DND-41 (cell line): ENCODE measurements around the gene PKHD1.

Source experiments
- ATAC-seq: fragments of 200-7000 bp; cut with Tn5 transposase; 3 replicates; pipeline ENCODE4 v1.9.1; 2021; ENCODE audit warnings: low read depth; ENCODE audit not compliant: insufficient read depth
- DNase-seq: peaks from one replicate; pipeline ENCODE4 v3.0.0-alpha.2; 2020
- H2AFZ ChIP-seq: 2 replicates; pipeline ENCODE4 v1.6.0; 2012; ENCODE audit warnings: low read depth, low read length
- H3K27ac ChIP-seq: 2 replicates; pipeline ENCODE4 v1.5.1; 2012; ENCODE audit warnings: low read length, inconsistent platforms
- H3K27me3 ChIP-seq: fragments of 200-600 bp; sonication (generic); 2 replicates; pipeline ENCODE4 v1.6.0; 2012; ENCODE audit warnings: low read length, mild to moderate bottlenecking, inconsistent platforms; ENCODE audit not compliant: insufficient read depth, poor library complexity
- H3K36me3 ChIP-seq: 2 replicates; pipeline ENCODE4 v1.5.1; 2012; ENCODE audit warnings: low read length, inconsistent platforms; ENCODE audit not compliant: insufficient read depth
- H3K4me1 ChIP-seq: 2 replicates; pipeline ENCODE4 v1.5.1; 2012; ENCODE audit warnings: mild to moderate bottlenecking, low read length; ENCODE audit not compliant: insufficient read depth
- H3K4me2 ChIP-seq: 2 replicates; pipeline ENCODE4 v1.6.0; 2012; ENCODE audit warnings: mild to moderate bottlenecking, moderate library complexity, low read length, inconsistent platforms; ENCODE audit not compliant: insufficient read depth
- H3K4me3 ChIP-seq, 2 experiments: fragments of 200-600 bp in 1 of 2; shearing (Covaris generic) in 1 of 2; 2 replicates each; pipeline ENCODE4 v1.5.1; 2012 to 2016; ENCODE audit warnings: inconsistent platforms in 2 of 2, low read length in 2 of 2, mild to moderate bottlenecking in 2 of 2, low read depth in 1 of 2, moderate library complexity in 1 of 2
- H3K79me2 ChIP-seq: 2 replicates; pipeline ENCODE4 v1.6.0; 2012; ENCODE audit warnings: low read length, inconsistent platforms; ENCODE audit not compliant: insufficient read depth
- H3K9ac ChIP-seq: 2 replicates; pipeline ENCODE4 v1.6.0; 2012; ENCODE audit warnings: low read depth, mild to moderate bottlenecking, inconsistent platforms, low read length, moderate library complexity
- H3K9me3 ChIP-seq: 2 replicates; pipeline ENCODE4 v1.5.1; 2012; ENCODE audit warnings: low read length, moderate library complexity, mild to moderate bottlenecking, inconsistent platforms; ENCODE audit not compliant: insufficient read depth, severe bottlenecking
- H4K20me1 ChIP-seq: 2 replicates; pipeline ENCODE4 v1.6.0; 2012; ENCODE audit warnings: low read length; ENCODE audit not compliant: insufficient read depth
- EZH2 ChIP-seq: IDR thresholded peaks from 3 replicates; pipeline ENCODE4 v1.6.1; 2012; ENCODE audit warnings: borderline replicate concordance, low read depth, mild to moderate bottlenecking, moderate library complexity, low read length, inconsistent platforms; ENCODE audit not compliant: severe bottlenecking
- TF ChIP-seq, protein P1 (sequence below): IDR thresholded peaks from 2 replicates; pipeline ENCODE4 v1.5.1; 2012; ENCODE audit warnings: borderline replicate concordance, low read length, moderate library complexity, mild to moderate bottlenecking; ENCODE audit not compliant: poor library complexity, severe bottlenecking; ENCODE audit errors: extremely low read depth

The PKHD1 gene

DNA sequence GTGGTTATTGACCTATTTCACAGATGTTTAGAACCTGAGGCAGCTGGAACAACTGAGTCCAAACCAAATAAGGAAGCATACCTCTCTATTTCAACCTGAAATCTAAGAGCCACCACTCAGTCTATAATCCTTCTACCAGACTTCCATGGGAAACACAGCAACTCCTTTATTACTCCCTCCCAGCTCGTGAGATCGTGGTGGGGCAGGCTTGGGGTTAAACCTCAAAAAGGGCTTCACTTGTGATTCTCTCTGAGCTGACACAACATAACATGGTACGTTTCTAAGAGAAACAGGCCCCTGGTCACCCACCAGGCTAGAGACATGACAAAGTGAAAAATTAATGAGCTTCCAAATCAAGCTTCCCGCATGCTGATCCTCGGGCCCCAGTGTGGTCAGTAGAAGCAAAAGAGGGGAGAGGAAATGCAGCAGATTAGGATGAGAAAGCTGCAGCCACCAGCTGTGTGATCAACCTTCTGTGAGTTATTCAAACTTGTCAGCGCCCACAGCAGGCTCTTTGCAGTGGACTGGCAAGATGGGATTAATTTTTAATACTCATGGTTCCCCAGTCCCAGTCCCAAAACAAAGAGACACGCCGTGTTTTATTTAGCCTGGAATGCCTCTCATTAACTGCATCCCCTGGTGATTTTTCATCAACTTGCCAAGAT, 9.3 kb downstream of the PKHD1 start:
- Histone ChIP-seq H4K20me1 (no peaks in the 10 kb centered on the region), H3K4me3 (no peak overlapping the region), H3K4me1 (peaks cover 34% of the 10 kb centered on the region), H3K9ac (peak overlapping the region; percentile 7; the same call in 1 of the 2 replicates), H3K4me2 (no peak overlapping the region), H3K79me2 (no peaks in the 10 kb centered on the region), H3K27me3 (no peaks in the 10 kb centered on the region), H3K27ac (peak overlapping the region; percentile 83), H2AFZ (peak overlapping the region; percentile 61), H3K9me3 (no peaks in the 10 kb centered on the region), H3K36me3 (no peaks in the 10 kb centered on the region)
- ATAC-seq (peak; percentile 70), DNase-seq (peak; percentile 50)
- TF ChIP-seq EZH2 = no peak
- TF ChIP-seq, protein P1, sequence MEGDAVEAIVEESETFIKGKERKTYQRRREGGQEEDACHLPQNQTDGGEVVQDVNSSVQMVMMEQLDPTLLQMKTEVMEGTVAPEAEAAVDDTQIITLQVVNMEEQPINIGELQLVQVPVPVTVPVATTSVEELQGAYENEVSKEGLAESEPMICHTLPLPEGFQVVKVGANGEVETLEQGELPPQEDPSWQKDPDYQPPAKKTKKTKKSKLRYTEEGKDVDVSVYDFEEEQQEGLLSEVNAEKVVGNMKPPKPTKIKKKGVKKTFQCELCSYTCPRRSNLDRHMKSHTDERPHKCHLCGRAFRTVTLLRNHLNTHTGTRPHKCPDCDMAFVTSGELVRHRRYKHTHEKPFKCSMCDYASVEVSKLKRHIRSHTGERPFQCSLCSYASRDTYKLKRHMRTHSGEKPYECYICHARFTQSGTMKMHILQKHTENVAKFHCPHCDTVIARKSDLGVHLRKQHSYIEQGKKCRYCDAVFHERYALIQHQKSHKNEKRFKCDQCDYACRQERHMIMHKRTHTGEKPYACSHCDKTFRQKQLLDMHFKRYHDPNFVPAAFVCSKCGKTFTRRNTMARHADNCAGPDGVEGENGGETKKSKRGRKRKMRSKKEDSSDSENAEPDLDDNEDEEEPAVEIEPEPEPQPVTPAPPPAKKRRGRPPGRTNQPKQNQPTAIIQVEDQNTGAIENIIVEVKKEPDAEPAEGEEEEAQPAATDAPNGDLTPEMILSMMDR = no peak

DNA sequence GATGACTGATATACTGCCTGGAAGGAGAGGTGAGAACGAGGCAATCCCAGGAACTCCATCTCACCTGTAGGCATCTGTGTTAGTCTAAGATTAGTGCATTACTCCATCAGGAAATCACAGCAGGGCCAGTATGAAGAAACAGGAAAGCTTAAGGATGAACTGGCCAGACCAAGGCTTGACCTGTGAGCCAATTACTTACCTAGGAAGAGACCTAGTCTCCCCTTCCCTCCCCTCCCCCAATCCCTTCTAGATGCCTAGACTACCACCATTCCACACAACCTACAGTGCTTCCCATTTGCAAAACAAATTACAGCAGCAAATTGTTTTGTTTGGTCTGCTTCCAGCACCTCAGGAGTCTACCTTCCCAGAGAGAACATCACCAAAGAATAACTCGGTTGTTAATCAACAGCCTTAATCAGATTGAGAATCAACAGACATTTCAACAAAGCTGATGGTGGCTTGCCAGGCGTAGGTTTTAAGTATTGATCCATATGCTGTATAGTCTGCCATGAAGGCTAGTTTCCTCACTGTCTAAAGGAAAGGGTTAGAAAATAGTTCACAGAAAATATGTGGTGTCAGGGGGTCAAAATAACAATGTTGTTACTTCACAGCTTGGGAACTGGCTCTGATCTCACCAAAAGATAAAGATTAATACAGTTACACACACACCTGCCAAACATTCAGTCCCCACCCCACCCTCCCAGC, 10.1 kb downstream of the PKHD1 start:
- DNase-seq = no peak
- no peak for TF ChIP-seq EZH2
- TF ChIP-seq, protein P1 = no peak
- peak; percentile 62; the same call in 2 of the 3 replicates for ATAC-seq
- Histone ChIP-seq H3K9me3 (no peaks in the 10 kb centered on the region), H3K27ac (peak overlapping the region; percentile 83), H3K4me2 (no peak overlapping the region; the same call in 1 of the 2 replicates), H3K4me3 (no peak overlapping the region), H3K27me3 (no peaks in the 10 kb centered on the region), H3K36me3 (no peaks in the 10 kb centered on the region), H3K79me2 (no peaks in the 10 kb centered on the region), H2AFZ (peak overlapping the region; percentile 6; the same call in 1 of the 2 replicates), H4K20me1 (no peaks in the 10 kb centered on the region), H3K9ac (peak overlapping the region; percentile 7; the same call in 1 of the 2 replicates), H3K4me1 (peaks cover 34% of the 10 kb centered on the region)

DNA sequence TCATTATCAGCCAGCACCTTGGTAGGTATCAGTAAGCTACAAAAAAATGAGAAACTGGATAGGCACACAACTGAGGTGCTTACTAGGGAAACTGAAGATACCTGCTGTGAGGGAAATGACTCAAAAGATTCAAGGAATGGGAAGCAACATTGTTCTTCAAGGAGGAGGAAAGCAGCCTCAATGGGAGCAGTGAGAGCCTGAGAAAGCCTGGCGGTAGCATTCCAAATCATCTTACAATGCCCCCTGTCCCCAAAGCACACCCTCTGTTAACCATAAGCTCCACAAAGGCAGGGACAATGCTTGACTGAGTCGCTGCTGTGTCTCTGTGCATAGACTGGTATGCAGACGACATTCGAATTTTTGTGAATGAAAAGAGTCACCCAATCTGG, 10.6 kb downstream of the PKHD1 start:
- Histone ChIP-seq H3K4me3 (no peak overlapping the region), H3K9me3 (no peaks in the 10 kb centered on the region), H3K36me3 (no peaks in the 10 kb centered on the region), H4K20me1 (no peaks in the 10 kb centered on the region), H2AFZ (no peak overlapping the region), H3K4me1 (peaks cover 34% of the 10 kb centered on the region), H3K27me3 (no peaks in the 10 kb centered on the region), H3K27ac (peak overlapping the region; percentile 83), H3K9ac (no peak overlapping the region), H3K79me2 (no peaks in the 10 kb centered on the region), H3K4me2 (no peak overlapping the region)
- TF ChIP-seq EZH2 = no peak
- TF ChIP-seq, protein P1 = no peak
- no peak for ATAC-seq
- no peak for DNase-seq
